ENCODE measurements around the gene FCRL5. TPM values are rescaled to one million over a fixed set of nuclear protein-coding genes. Genes with fewer than 3 reads are reported as not detected.

Gene FCRL5
- total RNA-seq, 1 donor from 2014 or later, result not detected

DNA sequence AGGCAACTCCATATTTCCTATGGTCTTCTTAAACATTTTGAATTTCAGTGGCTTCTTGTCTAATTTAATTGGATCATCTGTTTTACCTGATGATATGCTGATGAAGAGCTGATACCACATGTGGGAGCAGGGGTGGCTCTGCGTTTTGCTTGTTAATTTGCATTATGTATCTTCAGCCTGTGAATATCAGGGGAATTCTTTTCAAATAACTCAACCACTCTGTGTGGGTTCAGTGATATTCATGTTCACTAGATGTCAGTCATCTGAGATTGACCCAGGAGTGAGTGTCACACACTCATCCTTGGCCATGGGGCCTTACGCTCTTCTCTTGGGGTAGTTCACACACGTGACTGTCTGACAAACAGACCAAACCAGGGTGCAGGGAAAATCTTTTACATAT, 83.0 kb downstream of the FCRL5 start:
- H3K4me3 Mint-ChIP-seq, result no peak overlapping the region
- no peak overlapping the region for H3K4me2 ChIP-seq
- no peak overlapping the region for H3K4me3 ChIP-seq
- no peaks in the 10 kb centered on the region for H3K9me3 Mint-ChIP-seq
- no peak for DNase-seq (ENCODE audit: low spot score)
- H3K79me2 ChIP-seq (ENCODE audit: low read depth), result no peaks in the 10 kb centered on the region
- H3K36me3 Mint-ChIP-seq, result no peaks in the 10 kb centered on the region
- no peak overlapping the region for H2AFZ ChIP-seq (replicated peaks)
- H3K4me1 Mint-ChIP-seq, result peaks cover 4% of the 10 kb centered on the region
- H3K9me3 ChIP-seq (ENCODE audit: low read depth), result no peaks in the 10 kb centered on the region
- no peaks in the 10 kb centered on the region for H3K27me3 ChIP-seq
- no peak overlapping the region for H3K27ac ChIP-seq
- H3K4me1 ChIP-seq, result peaks cover 6% of the 10 kb centered on the region
- peaks cover 2% of the 10 kb centered on the region for H3K27me3 Mint-ChIP-seq (ENCODE audit: insufficient read depth, low read depth)
- TF ChIP-seq EZH2phosphoT487 (IDR thresholded peaks at IDR 0.05) (no peak), EZH2 (IDR thresholded peaks at IDR 0.05) (no peak)
- TF ChIP-seq, protein P1, sequence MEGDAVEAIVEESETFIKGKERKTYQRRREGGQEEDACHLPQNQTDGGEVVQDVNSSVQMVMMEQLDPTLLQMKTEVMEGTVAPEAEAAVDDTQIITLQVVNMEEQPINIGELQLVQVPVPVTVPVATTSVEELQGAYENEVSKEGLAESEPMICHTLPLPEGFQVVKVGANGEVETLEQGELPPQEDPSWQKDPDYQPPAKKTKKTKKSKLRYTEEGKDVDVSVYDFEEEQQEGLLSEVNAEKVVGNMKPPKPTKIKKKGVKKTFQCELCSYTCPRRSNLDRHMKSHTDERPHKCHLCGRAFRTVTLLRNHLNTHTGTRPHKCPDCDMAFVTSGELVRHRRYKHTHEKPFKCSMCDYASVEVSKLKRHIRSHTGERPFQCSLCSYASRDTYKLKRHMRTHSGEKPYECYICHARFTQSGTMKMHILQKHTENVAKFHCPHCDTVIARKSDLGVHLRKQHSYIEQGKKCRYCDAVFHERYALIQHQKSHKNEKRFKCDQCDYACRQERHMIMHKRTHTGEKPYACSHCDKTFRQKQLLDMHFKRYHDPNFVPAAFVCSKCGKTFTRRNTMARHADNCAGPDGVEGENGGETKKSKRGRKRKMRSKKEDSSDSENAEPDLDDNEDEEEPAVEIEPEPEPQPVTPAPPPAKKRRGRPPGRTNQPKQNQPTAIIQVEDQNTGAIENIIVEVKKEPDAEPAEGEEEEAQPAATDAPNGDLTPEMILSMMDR (IDR thresholded peaks at IDR 0.05), result no peak
- no peak overlapping the region for H3K27ac Mint-ChIP-seq
- H3K36me3 ChIP-seq, result no peaks in the 10 kb centered on the region
- H4K20me1 ChIP-seq (ENCODE audit: low read depth), result no peaks in the 10 kb centered on the region
- H3F3A ChIP-seq (ENCODE audit: low read depth), result no peaks in the 10 kb centered on the region
- H3K9ac ChIP-seq, result no peak overlapping the region

DNA sequence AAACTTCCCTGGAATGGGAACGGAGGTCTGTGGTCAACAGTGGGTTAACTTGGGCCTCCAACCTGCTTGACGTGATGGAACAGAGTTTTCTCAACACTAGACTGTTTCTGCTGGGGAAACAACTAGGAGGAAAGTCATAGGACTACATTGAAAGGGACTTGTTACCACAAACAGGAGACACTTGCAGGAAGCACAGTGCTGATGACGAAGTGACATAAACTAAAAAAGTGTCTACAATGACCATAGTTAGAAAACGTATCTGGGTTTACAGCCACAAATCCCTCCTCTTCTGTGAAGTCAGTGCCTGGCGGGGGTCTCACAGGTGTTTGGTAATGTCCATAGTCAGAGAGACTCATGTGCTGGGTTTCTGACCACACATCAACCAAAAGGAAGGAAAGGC, 86.3 kb downstream of the FCRL5 start:
- no peaks in the 10 kb centered on the region for H3K9me3 ChIP-seq (ENCODE audit: low read depth)
- Mint-ChIP-seq H3K4me1 (peaks cover 4% of the 10 kb centered on the region), H3K27me3 (ENCODE audit: insufficient read depth, low read depth) (peaks cover 5% of the 10 kb centered on the region), H3K9me3 (no peaks in the 10 kb centered on the region), H3K36me3 (no peaks in the 10 kb centered on the region), H3K4me3 (no peak overlapping the region), H3K27ac (no peak overlapping the region)
- peaks cover 6% of the 10 kb centered on the region for H3K4me1 ChIP-seq
- no peak overlapping the region for H2AFZ ChIP-seq (replicated peaks)
- no peaks in the 10 kb centered on the region for H4K20me1 ChIP-seq (ENCODE audit: low read depth)
- H3K4me2 ChIP-seq, result no peak overlapping the region
- H3K9ac ChIP-seq, result no peak overlapping the region
- H3K4me3 ChIP-seq, result no peak overlapping the region
- no peaks in the 10 kb centered on the region for H3K36me3 ChIP-seq
- no peaks in the 10 kb centered on the region for H3F3A ChIP-seq (ENCODE audit: low read depth)
- DNase-seq (ENCODE audit: low spot score), result no peak
- no peak overlapping the region for H3K27ac ChIP-seq
- no peaks in the 10 kb centered on the region for H3K79me2 ChIP-seq (ENCODE audit: low read depth)
- TF ChIP-seq, protein P1 (IDR thresholded peaks at IDR 0.05), result no peak
- TF ChIP-seq EZH2phosphoT487 (IDR thresholded peaks at IDR 0.05) (no peak), EZH2 (IDR thresholded peaks at IDR 0.05) (no peak)
- H3K27me3 ChIP-seq, result no peaks in the 10 kb centered on the region

Other genes with a start within 250 kb of the FCRL5 start
- gene FCRL4, start 45.6 kb upstream of the FCRL5 start, total RNA-seq (ENCODE audit: low replicate concordance), result not detected in 2 replicates
- not detected in 2 replicates for gene FCRL3, start 148.3 kb upstream of the FCRL5 start, total RNA-seq (ENCODE audit: low replicate concordance)
- gene FCRL2, start 224.6 kb upstream of the FCRL5 start, total RNA-seq (ENCODE audit: low replicate concordance), result not detected in 2 replicates